Dendritic cell treated with granulocyte-macrophage colony-stimulating factor and Interleukin-4, amounts not matched to agents 40 ng/mL and 50 ng/mL, for 4 days (primary cell): ENCODE data around the gene LRP1-AS.
A peak's percentile ranks its signal among the peaks of the same experiment; 100 is the strongest.
"Not testable (repeated sequence)": the region's sequence is repeated elsewhere in the genome, so short reads cannot be mapped to it uniquely, and the experiment has no call there.

Experiments
- H3K27ac Mint-ChIP-seq: one replicate; pipeline ENCODE4 v1.8.0; 2022; ENCODE audit warnings: mild to moderate bottlenecking, mixed read lengths
- H3K27me3 Mint-ChIP-seq: one replicate; pipeline ENCODE4 v1.8.0; 2022; ENCODE audit warnings: mild to moderate bottlenecking, mixed read lengths
- H3K36me3 Mint-ChIP-seq: one replicate; pipeline ENCODE4 v1.8.0; 2022; ENCODE audit warnings: low read depth, mixed read lengths
- H3K4me1 Mint-ChIP-seq: one replicate; pipeline ENCODE4 v1.8.0; 2022; ENCODE audit warnings: low read depth, mixed read lengths
- H3K4me3 Mint-ChIP-seq: one replicate; pipeline ENCODE4 v1.8.0; 2022; ENCODE audit warnings: mild to moderate bottlenecking, moderate library complexity, mixed read lengths
- H3K9me3 Mint-ChIP-seq: one replicate; pipeline ENCODE4 v1.8.0; 2022; ENCODE audit warnings: mixed read lengths
- intact Hi-C: fragments of 100-400 bp; cut with micrococcal nuclease; formaldehyde crosslinking; loops from one replicate; pipeline ENCODE4 v1.15.0; 2022

Gene LRP1-AS

GRCh38 chr12:57124261-57124877 is 23.1 kb downstream of the LRP1-AS start:
- Mint-ChIP-seq H3K27me3 (peaks cover 7% of the 10 kb centered on the region), H3K4me3 (no peak overlapping the region), H3K36me3 (peaks cover 9% of the 10 kb centered on the region), H3K27ac (no peak overlapping the region), H3K9me3 (peaks cover 9% of the 10 kb centered on the region), H3K4me1 (peaks cover 13% of the 10 kb centered on the region)
- intact Hi-C loops: loop anchor here (2.0 kb wide), 2 partner anchors 50 to 58 kb away; no protein-coding TSS in a partner anchor

DNA sequence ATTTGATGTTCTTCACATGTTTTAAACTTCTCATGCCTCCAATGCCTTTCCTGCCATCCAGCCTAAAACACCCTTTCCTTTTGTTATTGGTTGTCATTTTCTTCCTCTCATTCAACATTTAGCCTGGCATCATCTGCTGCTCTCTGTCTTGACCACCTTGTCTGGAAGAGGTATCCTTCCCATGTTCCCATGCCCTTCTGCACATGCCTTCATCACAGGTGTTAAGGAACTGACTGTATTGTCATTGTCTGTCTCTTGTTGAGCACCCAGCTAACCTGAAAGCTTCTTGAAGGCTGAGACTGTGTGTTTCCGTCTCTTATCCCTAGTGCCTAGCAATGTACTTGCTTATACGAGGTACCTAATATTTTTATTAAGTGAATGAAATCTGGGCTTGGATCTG is 23.6 kb downstream of the LRP1-AS start:
- no peak overlapping the region for H3K4me3 Mint-ChIP-seq
- peaks cover 9% of the 10 kb centered on the region for H3K9me3 Mint-ChIP-seq
- intact Hi-C loops: loop anchor here (2.0 kb wide), 2 partner anchors 51 to 59 kb away; no protein-coding TSS in a partner anchor
- H3K4me1 Mint-ChIP-seq: peaks cover 19% of the 10 kb centered on the region
- H3K27me3 Mint-ChIP-seq: peaks cover 7% of the 10 kb centered on the region
- H3K36me3 Mint-ChIP-seq: peaks cover 5% of the 10 kb centered on the region
- no peak overlapping the region for H3K27ac Mint-ChIP-seq

- H3K27me3 Mint-ChIP-seq: peaks cover 12% of the 10 kb centered on the region
- intact Hi-C loops: not testable (repeated sequence)
Measured at GRCh38 chr12:57120718-57121117, 26.7 kb downstream of the LRP1-AS start.

GRCh38 chr12:57119294-57120085 is 27.9 kb downstream of the LRP1-AS start:
- Mint-ChIP-seq H3K27me3 (peaks cover 5% of the 10 kb centered on the region), H3K4me3 (no peak overlapping the region), H3K36me3 (no peaks in the 10 kb centered on the region), H3K4me1 (peaks cover 33% of the 10 kb centered on the region), H3K27ac (peak overlapping the region; percentile 91), H3K9me3 (peaks cover 9% of the 10 kb centered on the region)
- intact Hi-C loops: loop anchor here (1.0 kb wide), 1 partner anchor 8 kb away; no protein-coding TSS in a partner anchor

More at GRCh38 chr12:57120718-57121117, 26.7 kb downstream of the LRP1-AS start:
- not testable (repeated sequence) for H3K4me3 Mint-ChIP-seq, H3K36me3 Mint-ChIP-seq, H3K9me3 Mint-ChIP-seq, H3K27ac Mint-ChIP-seq
- H3K4me1 Mint-ChIP-seq: peaks cover 33% of the 10 kb centered on the region

DNA sequence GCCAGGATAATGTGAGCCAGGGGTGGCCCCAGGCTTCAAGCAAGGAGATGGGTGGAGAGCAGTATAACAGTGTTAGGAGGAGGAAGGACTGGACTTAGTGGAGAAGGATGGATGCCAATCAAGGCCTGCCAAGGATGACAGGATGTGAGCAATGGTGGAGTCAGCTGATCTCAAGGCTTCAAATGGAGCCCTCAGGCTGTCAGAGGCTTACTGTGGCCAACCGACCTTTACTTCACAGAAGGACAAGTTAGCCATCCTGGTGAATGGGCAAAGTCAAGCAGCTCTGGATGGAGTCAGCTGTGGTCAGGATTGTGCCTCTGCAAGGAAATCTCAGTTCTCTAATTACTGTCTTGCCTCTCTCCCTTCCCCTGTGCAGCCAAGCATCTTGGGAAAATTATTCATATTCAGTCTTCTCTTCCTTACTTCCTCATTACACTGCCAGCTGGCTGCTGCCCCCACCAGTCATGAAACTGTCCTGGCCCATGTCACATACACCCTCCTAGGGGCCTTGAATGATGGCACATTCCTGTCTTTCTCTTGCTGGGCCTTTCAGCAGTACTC is 28.6 kb downstream of the LRP1-AS start:
- intact Hi-C loops: loop anchor here (1.0 kb wide), 1 partner anchor 9 kb away; no protein-coding TSS in a partner anchor
- peaks cover 4% of the 10 kb centered on the region for H3K9me3 Mint-ChIP-seq
- no peak overlapping the region for H3K4me3 Mint-ChIP-seq
- peaks cover 33% of the 10 kb centered on the region for H3K4me1 Mint-ChIP-seq
- peak overlapping the region; percentile 91 for H3K27ac Mint-ChIP-seq
- no peaks in the 10 kb centered on the region for H3K36me3 Mint-ChIP-seq
- H3K27me3 Mint-ChIP-seq: peaks cover 5% of the 10 kb centered on the region

DNA sequence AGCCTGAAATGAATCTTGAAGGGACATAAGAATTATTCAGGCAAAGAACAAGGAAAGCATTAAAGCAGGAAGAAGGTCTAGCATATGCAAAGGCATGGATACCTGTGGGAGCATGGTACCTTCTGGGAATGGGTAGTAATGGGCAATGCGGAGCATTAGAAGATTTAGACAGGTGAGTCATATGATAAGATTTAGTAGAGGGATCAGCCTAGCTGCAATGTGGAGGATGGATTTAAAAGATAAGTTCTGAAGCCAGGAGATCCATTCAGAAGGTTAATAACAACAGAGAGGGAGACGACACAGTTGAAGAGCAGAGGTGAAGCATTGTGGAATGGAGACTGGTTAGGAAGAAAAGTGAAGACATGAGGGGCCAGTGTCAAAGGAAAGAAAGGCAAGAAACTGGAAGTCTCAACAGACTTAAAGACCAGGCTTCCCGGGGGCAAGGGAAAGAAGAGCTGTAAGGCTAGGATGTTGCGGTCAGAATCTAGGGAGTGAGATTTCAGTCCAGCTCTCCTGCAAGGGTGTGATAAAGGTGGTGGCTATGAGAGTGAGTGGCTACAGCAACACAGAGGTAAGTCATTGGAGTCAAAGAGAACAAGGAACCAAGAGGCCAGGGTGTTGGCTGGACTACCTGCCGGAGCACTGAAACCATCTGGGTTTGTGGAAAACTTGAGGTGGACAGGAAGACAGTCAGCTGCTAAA is 30.7 kb downstream of the LRP1-AS start:
- Mint-ChIP-seq H3K36me3 (no peaks in the 10 kb centered on the region), H3K27me3 (peaks cover 5% of the 10 kb centered on the region), H3K27ac (peak overlapping the region; percentile 33), H3K4me1 (peaks cover 51% of the 10 kb centered on the region), H3K4me3 (no peak overlapping the region), H3K9me3 (no peaks in the 10 kb centered on the region)
- intact Hi-C loops: no loop called here

DNA sequence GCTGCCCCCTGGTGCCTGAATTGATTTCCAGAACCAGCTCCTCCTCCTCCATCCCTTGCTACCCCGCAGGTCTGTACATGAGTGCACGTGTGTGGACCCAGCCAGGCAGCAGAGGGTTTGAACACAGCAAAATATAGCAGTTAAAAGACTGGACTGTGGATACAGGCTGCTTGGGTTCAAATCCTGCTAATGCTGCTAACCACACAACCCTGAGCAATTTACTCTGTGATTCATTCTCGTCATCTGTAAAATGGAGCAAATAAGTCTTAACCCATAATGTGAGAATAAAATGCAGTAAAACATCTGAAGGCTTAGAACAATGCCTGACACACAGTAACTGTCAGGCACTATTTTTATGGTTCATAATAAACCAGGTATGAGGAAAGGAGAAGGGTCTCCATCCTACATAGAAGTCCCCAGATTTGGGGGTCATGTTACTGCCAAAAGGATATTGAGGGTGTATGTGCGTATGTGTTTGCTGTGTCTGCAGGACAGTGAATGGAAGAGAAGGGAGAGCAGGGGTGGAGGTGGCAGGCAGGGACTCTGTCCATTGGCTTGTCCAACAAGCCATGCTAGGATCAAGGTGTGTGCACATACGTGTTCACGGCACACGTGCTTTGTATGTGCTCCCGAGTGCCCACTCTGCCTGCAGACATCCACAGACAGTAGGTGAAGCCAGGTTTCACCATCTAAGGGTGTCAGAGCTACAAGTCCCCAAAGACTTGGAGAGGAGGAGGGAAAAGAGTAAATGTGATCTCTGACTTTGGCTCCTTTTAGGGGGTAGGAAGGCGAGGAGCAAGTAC is 34.7 kb downstream of the LRP1-AS start:
- H3K4me1 Mint-ChIP-seq: peaks cover 61% of the 10 kb centered on the region
- H3K27me3 Mint-ChIP-seq: peaks cover 5% of the 10 kb centered on the region
- H3K36me3 Mint-ChIP-seq: peaks cover 38% of the 10 kb centered on the region
- peak overlapping the region; percentile 98 for H3K4me3 Mint-ChIP-seq
- no peaks in the 10 kb centered on the region for H3K9me3 Mint-ChIP-seq
- peak overlapping the region; percentile 95 for H3K27ac Mint-ChIP-seq
- intact Hi-C loops: loop anchor here (1.0 to 5.0 kb wide), 3 partner anchors 19 to 105 kb away; partner anchors contain the start of gene ZBTB39

DNA sequence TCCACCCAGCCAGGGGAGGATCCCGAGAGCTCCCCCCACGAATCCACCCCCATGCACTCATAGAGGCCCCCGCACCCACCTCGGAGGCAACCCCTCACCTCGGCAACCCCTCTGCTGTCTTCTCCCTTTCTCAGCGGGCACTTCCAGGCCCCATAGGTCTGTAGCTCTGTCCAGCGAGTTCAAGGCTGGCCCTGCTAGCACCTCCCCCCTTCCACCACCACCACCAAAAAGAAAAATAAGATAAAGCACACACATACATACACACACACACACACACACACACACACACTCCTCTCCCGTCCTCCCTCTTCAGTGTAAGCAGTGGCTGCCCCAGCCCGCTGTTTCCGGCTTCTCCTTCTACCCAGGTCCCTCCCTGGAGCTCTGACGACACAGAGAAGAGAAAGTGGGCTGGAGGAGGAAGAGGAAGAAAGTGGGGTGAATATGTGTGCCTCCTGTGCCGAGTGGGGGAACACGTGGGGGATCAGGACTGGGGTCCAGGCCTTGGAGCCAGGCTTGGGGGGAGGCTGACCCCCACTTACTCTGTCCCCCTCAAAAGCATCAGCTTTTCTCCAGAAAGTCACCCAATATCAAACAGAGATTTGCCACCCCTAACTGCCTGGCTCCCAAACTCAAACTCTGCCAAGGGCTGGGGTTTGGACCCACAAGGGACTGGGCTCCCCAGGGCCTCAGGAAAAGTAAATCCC is 36.2 kb downstream of the LRP1-AS start, which contains the start of gene STAT6:
TSS of gene STAT6 (minus strand) at position 332 of the 704 bp plus-strand sequence. CDS start 3,084 bp downstream, outside the sequence.
- intact Hi-C loops: loop anchor here (1.0 to 5.0 kb wide), 2 partner anchors 23 to 104 kb away; partner anchors contain the start of gene ZBTB39
- no peaks in the 10 kb centered on the region for H3K9me3 Mint-ChIP-seq
- peaks cover 65% of the 10 kb centered on the region for H3K4me1 Mint-ChIP-seq
- H3K27ac Mint-ChIP-seq: peak within 1 kb of the TSS; percentile 95
- peak within 1 kb of the TSS; percentile 98 for H3K4me3 Mint-ChIP-seq
- H3K36me3 Mint-ChIP-seq: peaks cover 53% of the 10 kb centered on the region
- H3K27me3 Mint-ChIP-seq: peaks cover 1% of the 10 kb centered on the region

- Mint-ChIP-seq H3K27me3 (no peaks in the 10 kb centered on the region), H3K9me3 (no peaks in the 10 kb centered on the region), H3K27ac (peak overlapping the region; percentile 95), H3K4me3 (peak overlapping the region; percentile 98), H3K36me3 (peaks cover 61% of the 10 kb centered on the region), H3K4me1 (peaks cover 69% of the 10 kb centered on the region)
- intact Hi-C loops: loop anchor here (1.0 to 5.0 kb wide), 2 partner anchors 22 to 103 kb away; partner anchors contain the start of gene ZBTB39
Measured at GRCh38 chr12:57110104-57111030, 37.1 kb downstream of the LRP1-AS start.

DNA sequence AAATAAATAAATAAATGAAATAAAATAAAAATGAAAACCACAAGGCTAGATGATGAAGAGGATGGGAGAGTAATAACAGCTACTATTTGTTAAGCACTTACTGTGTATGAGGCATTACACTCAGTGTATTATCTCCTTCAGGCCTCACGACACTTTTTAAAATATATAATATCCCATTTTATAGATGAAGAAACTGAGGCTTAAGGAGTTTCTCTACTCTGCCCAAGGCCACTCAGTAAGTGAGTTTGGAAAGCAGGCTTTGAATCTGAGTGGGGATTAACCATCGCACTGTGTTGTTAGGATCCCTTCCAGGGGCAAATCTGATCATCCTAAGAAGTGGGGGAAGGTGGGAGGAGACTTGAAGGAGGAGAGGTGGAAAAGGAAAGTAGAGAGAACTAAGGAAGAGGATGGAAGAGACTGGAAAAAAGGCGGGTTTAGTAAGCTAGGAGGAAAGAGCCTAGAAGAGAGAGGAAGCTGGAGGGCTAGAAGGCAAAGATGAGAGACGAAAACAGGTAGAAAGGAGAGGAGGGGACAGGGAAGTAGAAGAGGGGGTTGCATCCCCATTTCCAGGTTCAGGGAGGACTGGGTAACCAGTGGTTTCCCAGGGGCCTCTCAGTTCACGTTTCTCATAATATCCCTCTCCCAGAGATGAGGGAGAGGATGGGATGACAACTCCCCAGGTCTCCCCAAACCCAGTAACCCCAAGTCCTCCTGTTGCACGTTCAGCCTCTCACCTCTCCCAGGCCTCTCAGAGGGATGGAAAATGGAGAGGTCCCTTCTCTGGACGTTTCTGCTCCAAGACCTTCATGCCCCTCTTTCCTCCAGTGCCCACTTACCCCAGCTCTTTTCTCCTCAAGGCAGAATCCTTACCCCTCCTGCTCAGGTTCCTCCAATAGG is 38.0 kb downstream of the LRP1-AS start:
- Mint-ChIP-seq H3K27ac (peak overlapping the region; percentile 95), H3K4me3 (peak overlapping the region; percentile 98), H3K27me3 (no peaks in the 10 kb centered on the region), H3K4me1 (peaks cover 78% of the 10 kb centered on the region), H3K9me3 (no peaks in the 10 kb centered on the region), H3K36me3 (peaks cover 70% of the 10 kb centered on the region)
- intact Hi-C loops: loop anchor here (5.0 kb wide), 1 partner anchor 102 kb away; the partner anchor contains the start of gene ZBTB39
